ENCODE measurements around the gene PDZRN3.

DNA sequence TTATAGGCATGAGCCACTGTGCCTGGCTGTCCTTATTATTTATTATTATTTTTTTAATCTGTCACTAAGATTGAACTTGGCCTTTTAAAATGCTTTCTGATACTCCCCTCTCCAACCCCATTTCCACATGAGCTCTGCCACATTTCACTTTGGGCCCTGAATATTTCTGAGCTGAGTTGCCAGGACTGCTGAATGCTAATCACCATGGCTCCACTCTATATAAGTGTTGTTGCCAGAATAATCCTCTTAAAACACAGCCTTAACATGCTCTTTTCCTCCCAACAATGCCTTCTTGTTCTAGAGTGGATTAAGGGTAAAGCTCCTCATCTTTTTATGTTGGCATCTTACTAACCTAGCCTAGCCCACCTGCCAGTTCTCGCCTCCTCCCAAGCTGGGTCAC is 124.4 kb downstream of the PDZRN3 start:
- no peak for TF ChIP-seq CTCF (IDR thresholded peaks at IDR 0.05; ENCODE audit: extremely low read depth in 1 of 2, insufficient read depth in 1 of 2, low read depth in 1 of 2, low read length in 2 of 2)
- TF ChIP-seq POLR2AphosphoS5 (IDR thresholded peaks at IDR 0.05; ENCODE audit: insufficient read depth, low read depth, low read length), result no peak
- TF ChIP-seq, protein P1, sequence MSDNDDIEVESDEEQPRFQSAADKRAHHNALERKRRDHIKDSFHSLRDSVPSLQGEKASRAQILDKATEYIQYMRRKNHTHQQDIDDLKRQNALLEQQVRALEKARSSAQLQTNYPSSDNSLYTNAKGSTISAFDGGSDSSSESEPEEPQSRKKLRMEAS (IDR thresholded peaks at IDR 0.05; ENCODE audit: insufficient read depth, insufficient read length), result no peak
- no peak for TF ChIP-seq POLR2A (IDR thresholded peaks at IDR 0.05; ENCODE audit: low read depth, low read length)
- no peak for TF ChIP-seq EZH2 (IDR thresholded peaks at IDR 0.05; ENCODE audit: borderline replicate concordance, low read depth, low read length, severe bottlenecking)
